HL-60/S4 treated with phorbol 12-myristate 13-acetate at 8.2 ng/mL for 4 days and 3 days (cell line): Measurements from ENCODE around the gene MC2R.

Experiments
- in situ Hi-C: fragments of 300-500 bp; cut with MboI; formaldehyde crosslinking; loops from 2 replicates; pipeline ENCODE4 v1.15.0; 2022; ENCODE audit warnings: low sequenced_read_pairs

MC2R gene

GRCh38 chr18:13915391-13915790 is at the start of gene MC2R:
TSS of gene MC2R (minus strand) at chr18:13915536. CDS start at chr18:13885518, 30,018 bp downstream.
- in situ Hi-C loops: loop anchor here (25.0 kb wide), 1 partner anchor 97 kb away; no protein-coding TSS in a partner anchor

DNA sequence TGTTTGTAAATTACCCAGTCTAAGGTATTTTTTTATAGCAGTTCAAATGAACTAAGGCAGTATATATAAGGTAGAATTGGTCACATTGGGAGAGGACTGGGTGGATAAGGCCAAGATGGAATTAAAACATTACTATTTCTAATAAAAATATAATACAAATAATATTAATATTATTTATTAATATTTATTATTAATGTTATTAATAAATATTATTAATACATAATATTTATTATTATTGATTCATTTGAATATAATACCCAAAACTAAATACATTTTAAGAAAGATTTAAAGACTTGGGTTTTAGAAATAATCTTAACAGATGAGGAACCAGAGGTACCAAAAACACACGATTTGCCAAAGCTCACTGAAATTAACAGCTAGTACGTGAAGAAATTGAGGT is 30.5 kb upstream of the MC2R start:
- in situ Hi-C loops: no loop called here

- in situ Hi-C loops: no loop called here
Observed at GRCh38 chr18:13943338-13943737, 28.0 kb upstream of the MC2R start.

DNA sequence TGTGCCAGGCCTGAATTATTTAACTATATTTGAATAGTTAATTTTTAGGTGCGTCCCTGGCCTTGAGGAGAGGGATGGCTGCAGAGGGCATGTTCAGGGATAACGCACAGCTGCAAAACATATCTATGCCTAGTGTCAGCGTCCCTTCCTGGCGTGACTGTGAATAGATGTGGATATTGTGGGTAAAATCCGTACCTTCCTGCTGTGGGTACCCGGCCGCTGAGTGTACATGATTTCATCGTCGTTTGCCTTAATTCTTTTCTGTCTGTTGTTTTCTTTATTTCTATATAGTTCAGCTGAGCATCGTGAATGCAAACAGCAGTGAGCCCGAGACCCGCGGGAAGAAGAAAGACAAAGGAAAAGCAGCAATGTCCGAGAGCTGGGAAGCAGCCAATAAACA is 25.0 kb upstream of the MC2R start:
- in situ Hi-C loops: no loop called here

GRCh38 chr18:13934676-13935075 is 19.3 kb upstream of the MC2R start:
- in situ Hi-C loops: no loop called here

- in situ Hi-C loops: no loop called here
Observed at GRCh38 chr18:13934058-13934457, 18.7 kb upstream of the MC2R start.

GRCh38 chr18:13932285-13933025 is 17.1 kb upstream of the MC2R start:
- in situ Hi-C loops: no loop called here

DNA sequence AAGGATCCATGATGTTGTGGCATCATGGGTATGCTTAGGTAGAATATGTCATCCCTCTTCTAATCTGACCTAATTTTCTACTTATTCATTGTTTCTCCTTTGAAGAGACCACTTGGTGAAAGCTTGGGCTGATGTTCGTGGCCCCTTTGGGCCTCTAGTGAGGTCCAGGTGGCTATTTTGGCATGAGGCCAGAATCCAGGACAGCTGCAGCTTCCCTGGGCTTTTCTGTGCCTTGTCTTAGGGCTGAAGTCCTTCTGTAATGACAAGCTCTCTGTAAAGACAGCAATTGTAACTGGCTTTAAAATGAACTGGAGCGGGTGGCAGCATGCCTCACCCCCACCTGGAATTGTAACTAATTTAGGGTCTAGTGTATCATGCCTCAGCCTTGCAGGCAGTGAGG is 15.6 kb upstream of the MC2R start:
- in situ Hi-C loops: no loop called here

- in situ Hi-C loops: loop anchor here (25.0 kb wide), 1 partner anchor 89 kb away; no protein-coding TSS in a partner anchor
Observed at GRCh38 chr18:13923221-13923620, 7.9 kb upstream of the MC2R start.

DNA sequence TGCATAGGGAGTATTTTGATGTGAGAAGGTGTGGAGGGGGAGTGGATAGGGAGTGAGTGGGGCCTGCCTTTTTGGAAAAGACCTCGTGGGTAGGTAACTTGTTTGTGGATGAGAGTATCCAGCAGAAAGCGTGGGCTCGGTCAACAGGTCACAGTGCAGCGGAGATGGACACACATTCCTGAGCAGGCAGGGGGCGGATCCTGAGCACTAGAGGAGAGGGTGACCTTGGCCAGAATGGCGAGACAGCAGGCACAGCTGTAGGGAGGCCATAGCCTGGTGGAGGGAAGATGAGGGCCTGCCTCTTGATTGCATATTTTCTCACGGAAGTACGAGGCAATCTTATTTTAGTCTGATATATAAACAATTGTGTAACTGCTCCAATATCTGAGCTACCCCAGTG is 3.6 kb upstream of the MC2R start:
- in situ Hi-C loops: loop anchor here (25.0 kb wide), 1 partner anchor 93 kb away; no protein-coding TSS in a partner anchor

- in situ Hi-C loops: loop anchor here (25.0 kb wide), 1 partner anchor 95 kb away; no protein-coding TSS in a partner anchor
Observed at GRCh38 chr18:13917401-13917800, 2.1 kb upstream of the MC2R start.

- in situ Hi-C loops: loop anchor here (25.0 kb wide), 1 partner anchor 96 kb away; no protein-coding TSS in a partner anchor
Observed at GRCh38 chr18:13916559-13916958, 1.2 kb upstream of the MC2R start.

- in situ Hi-C loops: loop anchor here (25.0 kb wide), 1 partner anchor 96 kb away; no protein-coding TSS in a partner anchor
Observed at GRCh38 chr18:13915995-13916431, 677 bp upstream of the MC2R start.

GRCh38 chr18:13914756-13915155 is 580 bp downstream of the MC2R start:
- in situ Hi-C loops: loop anchor here (25.0 kb wide), 1 partner anchor 98 kb away; no protein-coding TSS in a partner anchor

GRCh38 chr18:13914170-13914569 is 1.2 kb downstream of the MC2R start:
- in situ Hi-C loops: loop anchor here (25.0 kb wide), 1 partner anchor 98 kb away; no protein-coding TSS in a partner anchor

GRCh38 chr18:13913205-13913604 is 2.1 kb downstream of the MC2R start:
- in situ Hi-C loops: loop anchor here (25.0 kb wide), 1 partner anchor 99 kb away; no protein-coding TSS in a partner anchor

DNA sequence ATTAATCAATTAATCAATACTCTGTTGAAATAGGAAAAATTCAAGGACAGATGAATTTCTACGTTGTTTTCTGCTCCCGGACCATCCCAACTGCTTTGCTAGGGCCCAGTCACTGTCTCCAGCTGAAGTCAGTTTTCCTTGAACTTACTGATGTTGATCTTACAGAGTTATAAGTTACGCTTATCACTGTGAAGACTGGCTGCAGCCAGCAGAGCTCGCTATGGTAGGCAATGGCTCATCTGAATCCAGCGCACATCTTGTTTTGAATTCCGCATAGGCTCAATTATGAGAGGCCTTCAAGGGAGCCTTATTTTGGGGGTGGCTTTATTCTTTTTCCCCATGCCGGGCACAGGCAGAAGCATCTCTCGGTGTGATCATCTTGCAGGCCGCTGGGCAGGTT is 2.7 kb downstream of the MC2R start:
- in situ Hi-C loops: loop anchor here (25.0 kb wide), 1 partner anchor 100 kb away; no protein-coding TSS in a partner anchor

DNA sequence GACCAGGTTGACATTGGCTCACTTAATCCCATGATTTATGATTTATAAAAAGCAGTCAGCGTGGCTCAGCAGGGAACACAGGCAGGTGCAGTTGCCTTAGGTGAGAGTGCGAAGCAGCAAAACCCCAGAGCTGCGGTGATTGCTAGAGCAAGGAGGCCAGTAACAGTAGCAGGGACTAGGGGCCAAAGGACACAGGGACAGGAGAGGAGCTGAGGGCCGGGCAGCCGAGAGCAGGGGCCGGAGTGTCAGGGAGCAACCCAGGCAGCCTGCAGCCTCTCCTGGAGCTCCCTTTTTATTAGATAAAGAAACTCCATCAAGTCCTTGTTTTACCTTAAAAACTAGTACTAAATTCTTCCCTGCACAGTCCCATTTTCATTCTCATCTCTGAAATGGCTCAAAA is 4.3 kb downstream of the MC2R start:
- in situ Hi-C loops: loop anchor here (25.0 kb wide), 1 partner anchor 101 kb away; no protein-coding TSS in a partner anchor

DNA sequence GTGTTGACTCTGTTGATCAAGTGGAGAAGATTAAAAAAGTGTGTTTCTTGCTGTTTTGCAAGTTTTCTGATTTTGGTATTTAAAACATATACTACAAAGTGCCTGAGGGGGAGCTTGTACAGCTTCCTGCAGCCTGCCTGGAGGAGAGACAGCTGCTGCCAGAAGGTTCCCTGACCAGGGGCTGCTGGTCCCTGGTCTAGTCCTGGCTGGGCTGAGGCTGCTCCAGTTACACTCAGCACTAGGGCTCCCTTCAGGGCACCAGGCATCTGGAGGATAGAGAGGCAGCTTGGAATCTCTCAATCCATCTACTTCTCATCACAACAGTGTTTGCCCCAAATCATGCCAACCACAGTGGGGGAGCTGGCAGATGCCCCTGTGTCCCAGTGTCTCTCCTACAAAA is 4.8 kb downstream of the MC2R start:
- in situ Hi-C loops: loop anchor here (25.0 kb wide), 1 partner anchor 102 kb away; no protein-coding TSS in a partner anchor

DNA sequence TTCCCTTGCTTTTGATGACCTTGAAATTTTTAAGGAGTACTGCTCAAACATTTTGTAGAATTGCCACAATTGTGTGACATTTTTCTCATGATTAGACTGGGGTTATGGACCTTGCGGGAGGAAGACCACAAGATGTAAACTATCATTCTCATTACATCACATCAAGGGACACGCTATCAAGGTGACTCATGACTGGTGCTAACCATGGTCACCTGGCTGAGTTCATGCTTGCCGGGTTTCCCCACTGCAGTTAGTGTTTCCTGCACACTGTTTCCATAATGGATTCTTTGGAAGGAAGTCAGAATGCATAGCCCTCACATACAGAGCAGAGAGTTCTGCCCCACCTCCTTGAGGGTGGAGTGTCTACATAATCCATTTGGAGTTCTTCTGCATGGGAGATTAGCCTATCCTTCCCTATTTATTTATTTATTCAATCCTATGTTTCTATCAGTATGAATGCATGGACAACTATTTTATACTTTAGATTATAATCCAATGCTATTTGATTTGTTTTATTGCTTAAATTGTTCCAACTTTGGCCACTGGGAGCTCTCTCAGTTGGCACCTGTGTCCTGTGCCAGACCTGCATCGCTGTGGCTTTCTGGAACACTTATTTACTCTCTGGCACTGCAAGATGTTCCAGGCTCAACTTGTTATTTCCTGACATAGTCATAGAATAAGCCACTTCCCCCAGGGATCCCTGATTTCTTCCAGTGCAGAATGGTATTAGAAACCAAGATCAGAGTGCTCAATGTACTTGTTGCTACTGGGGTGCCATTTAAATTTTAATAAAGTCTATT is 6.0 kb downstream of the MC2R start:
- in situ Hi-C loops: loop anchor here (25.0 kb wide), 1 partner anchor 103 kb away; no protein-coding TSS in a partner anchor

- in situ Hi-C loops: loop anchor here (25.0 kb wide), 1 partner anchor 112 kb away; no protein-coding TSS in a partner anchor
Observed at GRCh38 chr18:13900633-13901032, 14.7 kb downstream of the MC2R start.
